KMS-11 (cell line): Measurements from ENCODE around the gene OR1A1.
"Not testable (repeated sequence)": the region's sequence is repeated elsewhere in the genome, so short reads cannot be mapped to it uniquely, and the experiment has no call there.

Experiments
- H2AFZ ChIP-seq: fragments of 200-600 bp; sonication (generic); 2 replicates; pipeline ENCODE4 v1.6.1; 2016; ENCODE audit warnings: antibody characterized with exemption, mixed run types, low read depth
- H3K27ac ChIP-seq: fragments of 200-600 bp; sonication (generic); 2 replicates; pipeline ENCODE4 v1.6.1; 2016; ENCODE audit warnings: mild to moderate bottlenecking, mixed run types
- H3K27me3 ChIP-seq: fragments of 200-600 bp; sonication (generic); 2 replicates; pipeline ENCODE4 v1.6.1; 2017; ENCODE audit warnings: mild to moderate bottlenecking, low read depth, mixed run types, moderate library complexity; ENCODE audit not compliant: insufficient read depth
- H3K36me3 ChIP-seq: fragments of 200-600 bp; sonication (generic); 2 replicates; pipeline ENCODE4 v1.6.1; 2017; ENCODE audit warnings: mild to moderate bottlenecking, mixed run types; ENCODE audit not compliant: insufficient read depth
- H3K4me1 ChIP-seq: fragments of 200-600 bp; sonication (generic); 2 replicates; pipeline ENCODE4 v1.6.1; 2016; ENCODE audit warnings: mild to moderate bottlenecking, low read depth, mixed run types; ENCODE audit not compliant: poor library complexity, severe bottlenecking
- H3K4me2 ChIP-seq: fragments of 200-600 bp; sonication (generic); 2 replicates; pipeline ENCODE4 v1.7.0; 2016; ENCODE audit warnings: mild to moderate bottlenecking, mixed run types
- H3K4me3 ChIP-seq: fragments of 200-600 bp; sonication (generic); IDR thresholded peaks from 2 replicates; pipeline ENCODE4 v1.6.1; 2017; ENCODE audit warnings: low read depth, low read length, mixed read lengths; ENCODE audit not compliant: insufficient read depth
- H3K79me2 ChIP-seq: fragments of 200-600 bp; sonication (generic); 2 replicates; pipeline ENCODE4 v1.6.1; 2016; ENCODE audit warnings: low read depth, mixed run types; ENCODE audit not compliant: insufficient read depth
- H3K9ac ChIP-seq: fragments of 200-600 bp; sonication (generic); 2 replicates; pipeline ENCODE4 v1.6.1; 2016; ENCODE audit warnings: mild to moderate bottlenecking, mixed run types
- H4K20me1 ChIP-seq: fragments of 200-600 bp; sonication (generic); 2 replicates; pipeline ENCODE4 v1.6.1; 2016; ENCODE audit warnings: mild to moderate bottlenecking, mixed run types; ENCODE audit not compliant: insufficient read depth
- TF ChIP-seq, protein P1 (sequence below): fragments of 200-600 bp; sonication (generic); conservative IDR thresholded peaks from 2 replicates; pipeline ENCODE4 v1.6.1; 2017; ENCODE audit warnings: low read depth, mild to moderate bottlenecking, antibody characterized with exemption, low read length, moderate library complexity, mixed read lengths

The OR1A1 gene

DNA sequence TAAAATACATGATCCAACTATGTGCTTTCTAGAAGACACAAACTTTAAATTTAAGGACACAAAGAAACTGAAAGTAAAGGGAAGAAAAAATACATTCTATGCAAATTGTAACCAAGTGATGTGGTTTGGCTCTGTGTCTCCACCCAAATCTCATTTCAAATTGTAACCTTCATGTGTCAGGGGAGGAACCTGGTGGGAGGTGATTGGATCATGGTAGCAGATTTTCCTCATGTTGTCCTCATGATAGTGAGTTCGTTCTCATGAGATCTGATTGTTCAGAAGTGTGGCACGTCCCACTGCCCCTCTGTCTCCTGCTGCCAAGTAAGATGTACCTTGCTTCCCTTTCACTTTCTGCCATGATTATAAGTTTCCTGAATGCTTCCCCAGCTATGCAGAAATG, 15.0 kb downstream of the OR1A1 start:
- Histone ChIP-seq H4K20me1 (no peaks in the 10 kb centered on the region), H3K4me1 (no peaks in the 10 kb centered on the region), H3K4me3 (no peak overlapping the region), H3K9ac (no peak overlapping the region), H2AFZ (no peak overlapping the region), H3K79me2 (no peaks in the 10 kb centered on the region), H3K4me2 (no peak overlapping the region), H3K36me3 (no peaks in the 10 kb centered on the region), H3K27ac (no peak overlapping the region), H3K27me3 (no peaks in the 10 kb centered on the region)
- TF ChIP-seq, protein P1, sequence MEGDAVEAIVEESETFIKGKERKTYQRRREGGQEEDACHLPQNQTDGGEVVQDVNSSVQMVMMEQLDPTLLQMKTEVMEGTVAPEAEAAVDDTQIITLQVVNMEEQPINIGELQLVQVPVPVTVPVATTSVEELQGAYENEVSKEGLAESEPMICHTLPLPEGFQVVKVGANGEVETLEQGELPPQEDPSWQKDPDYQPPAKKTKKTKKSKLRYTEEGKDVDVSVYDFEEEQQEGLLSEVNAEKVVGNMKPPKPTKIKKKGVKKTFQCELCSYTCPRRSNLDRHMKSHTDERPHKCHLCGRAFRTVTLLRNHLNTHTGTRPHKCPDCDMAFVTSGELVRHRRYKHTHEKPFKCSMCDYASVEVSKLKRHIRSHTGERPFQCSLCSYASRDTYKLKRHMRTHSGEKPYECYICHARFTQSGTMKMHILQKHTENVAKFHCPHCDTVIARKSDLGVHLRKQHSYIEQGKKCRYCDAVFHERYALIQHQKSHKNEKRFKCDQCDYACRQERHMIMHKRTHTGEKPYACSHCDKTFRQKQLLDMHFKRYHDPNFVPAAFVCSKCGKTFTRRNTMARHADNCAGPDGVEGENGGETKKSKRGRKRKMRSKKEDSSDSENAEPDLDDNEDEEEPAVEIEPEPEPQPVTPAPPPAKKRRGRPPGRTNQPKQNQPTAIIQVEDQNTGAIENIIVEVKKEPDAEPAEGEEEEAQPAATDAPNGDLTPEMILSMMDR = no peak

DNA sequence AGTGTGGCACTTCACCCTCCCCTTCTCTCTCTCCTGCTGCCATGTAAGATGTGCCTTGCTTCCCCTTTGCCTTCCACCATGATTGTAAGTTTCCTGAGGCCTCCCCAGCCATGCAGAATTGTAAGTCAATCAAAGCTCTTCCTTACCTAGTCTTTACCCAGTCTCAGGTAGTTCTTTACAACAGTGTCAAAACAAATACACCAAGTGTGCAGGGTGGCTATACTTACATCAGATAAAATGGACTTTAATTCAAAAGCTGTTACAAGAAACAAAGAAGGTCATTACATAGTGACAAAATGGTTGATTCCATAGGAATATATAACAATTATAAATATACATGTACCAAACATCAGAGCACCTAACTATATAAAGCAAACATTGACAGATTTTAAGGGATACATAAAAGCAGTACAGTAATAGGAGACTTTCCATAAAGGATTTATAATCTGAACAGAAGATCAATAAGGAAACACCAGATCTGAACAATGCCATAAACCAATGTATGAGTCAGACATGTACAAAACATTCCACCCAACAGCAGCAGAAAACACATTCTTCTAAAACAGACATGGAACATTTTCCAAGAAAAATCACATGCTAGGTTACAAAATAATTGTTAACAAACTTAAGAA, 17.4 kb downstream of the OR1A1 start:
- H3K9ac ChIP-seq, H3K27ac ChIP-seq, H3K79me2 ChIP-seq, H3K4me3 ChIP-seq, H3K36me3 ChIP-seq, H3K27me3 ChIP-seq, H3K4me2 ChIP-seq, H4K20me1 ChIP-seq, H2AFZ ChIP-seq, H3K4me1 ChIP-seq: not testable (repeated sequence)

DNA sequence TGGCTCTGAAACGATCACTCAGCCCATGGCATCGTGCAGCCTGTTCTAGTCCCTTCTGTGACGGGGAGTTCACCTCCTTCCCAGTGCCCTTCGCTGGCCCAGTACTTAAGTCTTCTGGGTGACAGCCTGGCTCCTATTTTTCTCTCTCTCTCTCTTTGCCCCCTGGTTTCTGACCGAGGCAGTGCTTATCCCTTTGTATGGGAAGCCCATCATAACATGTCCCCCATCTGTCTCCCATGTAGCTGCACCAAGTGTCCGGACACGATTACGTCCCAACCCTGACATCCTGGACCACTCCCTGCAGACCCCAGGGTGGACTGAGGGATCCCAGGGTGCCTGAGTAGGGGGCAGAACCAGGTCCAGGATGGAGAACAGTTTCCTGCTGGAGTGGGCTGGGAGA, 24.8 kb downstream of the OR1A1 start:
- not testable (repeated sequence) for H4K20me1 ChIP-seq, H3K4me2 ChIP-seq, H3K36me3 ChIP-seq, H3K4me3 ChIP-seq, H3K79me2 ChIP-seq, H3K4me1 ChIP-seq, H3K9ac ChIP-seq, H2AFZ ChIP-seq, H3K27me3 ChIP-seq, H3K27ac ChIP-seq

DNA sequence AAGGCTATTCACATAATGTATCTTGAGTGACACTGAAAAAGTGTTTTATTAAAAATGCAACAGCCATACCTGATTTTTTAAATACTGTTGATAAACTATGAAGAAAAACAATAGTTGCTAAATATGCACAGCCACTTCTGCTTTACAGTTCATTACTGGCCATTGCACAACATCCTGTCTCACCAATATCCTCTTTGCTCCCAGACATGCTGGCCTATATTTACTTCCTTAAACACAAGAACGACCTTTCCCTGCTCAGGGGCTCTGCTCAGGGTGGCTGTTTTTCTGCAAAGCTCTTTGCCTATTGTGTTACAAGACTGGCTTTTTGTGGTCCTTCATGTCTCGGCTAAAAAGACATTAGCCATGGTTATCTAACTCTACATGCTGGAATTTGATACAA, 31.2 kb downstream of the OR1A1 start:
- not testable (repeated sequence) for H3K79me2 ChIP-seq, H4K20me1 ChIP-seq, H3K27ac ChIP-seq, H3K27me3 ChIP-seq, H3K4me3 ChIP-seq, H3K9ac ChIP-seq, H2AFZ ChIP-seq, H3K4me2 ChIP-seq, H3K36me3 ChIP-seq, H3K4me1 ChIP-seq

DNA sequence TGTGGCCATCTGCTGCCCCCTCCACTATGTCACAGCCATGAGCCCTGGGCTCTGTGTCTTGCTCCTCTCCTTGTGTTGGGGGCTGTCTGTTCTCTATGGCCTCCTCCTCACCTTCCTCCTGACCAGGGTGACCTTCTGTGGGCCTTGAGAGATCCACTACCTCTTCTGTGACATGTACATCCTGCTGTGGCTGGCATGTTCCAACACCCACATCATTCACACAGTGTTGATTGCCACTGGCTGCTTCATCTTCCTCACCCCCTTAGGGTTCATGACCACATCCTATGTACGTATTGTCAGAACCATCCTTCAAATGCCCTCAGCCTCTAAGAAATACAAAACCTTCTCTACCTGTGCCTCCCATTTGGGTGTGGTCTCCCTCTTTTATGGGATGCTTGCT, 33.6 kb downstream of the OR1A1 start:
- H2AFZ ChIP-seq = not testable (repeated sequence)

DNA sequence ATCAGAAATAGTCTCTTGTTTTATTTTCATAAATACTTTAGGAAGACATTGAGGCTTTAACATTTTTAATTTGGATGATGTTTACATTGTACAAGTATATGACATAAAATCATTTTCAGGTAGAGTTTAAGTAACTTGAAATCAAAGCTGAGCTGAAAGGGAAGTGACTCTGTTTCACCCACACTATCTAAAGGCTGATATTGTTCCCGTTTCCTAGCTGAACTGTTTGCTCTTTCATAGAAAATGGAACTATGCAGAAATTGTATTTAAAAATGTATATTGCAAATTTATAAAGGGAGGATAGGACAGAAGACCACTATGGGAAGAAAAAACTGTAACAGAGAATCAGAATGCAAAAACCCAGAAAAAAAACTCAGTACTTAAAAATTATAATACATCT, 37.4 kb downstream of the OR1A1 start:
- not testable (repeated sequence) for H3K4me2 ChIP-seq, H3K4me3 ChIP-seq, H3K36me3 ChIP-seq, H3K27ac ChIP-seq, H3K9ac ChIP-seq, H3K4me1 ChIP-seq, H2AFZ ChIP-seq, H4K20me1 ChIP-seq, H3K79me2 ChIP-seq, H3K27me3 ChIP-seq

More for the DNA sequence above, 33.6 kb downstream of the OR1A1 start:
- not testable (repeated sequence) for H3K36me3 ChIP-seq, H3K79me2 ChIP-seq, H3K9ac ChIP-seq, H3K4me3 ChIP-seq, H3K4me1 ChIP-seq, H3K27me3 ChIP-seq, H4K20me1 ChIP-seq, H3K27ac ChIP-seq, H3K4me2 ChIP-seq

DNA sequence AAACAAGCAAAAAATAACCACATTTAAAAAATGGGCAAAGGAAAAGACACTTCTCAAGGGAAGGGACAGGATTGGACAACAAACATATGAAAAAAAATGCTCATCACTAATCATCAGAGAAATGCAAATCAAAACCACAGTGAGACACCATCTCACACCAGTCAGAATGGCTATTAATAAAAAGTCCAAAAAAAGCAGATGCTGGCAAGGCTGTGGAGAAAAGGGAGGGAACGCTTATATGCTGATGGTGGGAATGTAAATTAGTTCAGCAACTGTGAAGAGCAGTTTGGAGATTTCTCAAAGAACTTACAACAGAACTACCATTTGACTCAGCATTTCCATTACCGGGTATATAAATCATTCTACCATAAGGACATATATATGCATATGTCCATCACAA, 41.5 kb downstream of the OR1A1 start:
- H2AFZ ChIP-seq, H3K4me2 ChIP-seq, H3K27ac ChIP-seq, H4K20me1 ChIP-seq, H3K4me1 ChIP-seq, H3K36me3 ChIP-seq, H3K79me2 ChIP-seq, H3K9ac ChIP-seq, H3K4me3 ChIP-seq, H3K27me3 ChIP-seq: not testable (repeated sequence)
